ENCODE results near the gene SCAF1. TPM values are rescaled to one million over a fixed set of nuclear protein-coding genes. Genes with fewer than 3 reads are reported as not detected.

SCAF1 gene
- total and polyA plus RNA-seq, 2 of the 13 experiments (the other 11 are each of a cell fraction or from before 2014, with no cell fraction given), result 3.3 to 6.1 TPM

- TF ChIP-seq E2F5 (CRISPR knock-in tag; conservative IDR thresholded peaks at IDR 0.05) (0 out of 2 replicates have a peak, but pooled peaks have one; percentile 17), TFDP2 (CRISPR knock-in tag; IDR thresholded peaks at IDR 0.05) (peak; percentile 41; the same call in 1 of the 2 replicates), ONECUT2 (CRISPR knock-in tag; IDR thresholded peaks at IDR 0.05) (no peak), ZNF274 (CRISPR knock-in tag; IDR thresholded peaks at IDR 0.05) (no peak), RFX3 (CRISPR knock-in tag; IDR thresholded peaks at IDR 0.05) (peak; percentile 64; the same call in 1 of the 2 replicates), HIC2 (CRISPR knock-in tag; IDR thresholded peaks at IDR 0.05; ENCODE audit: low read depth) (no peak), RFX1 (IDR thresholded peaks at IDR 0.05) (peak; percentile 43; the same call in 1 of the 2 replicates), JDP2 (CRISPR knock-in tag; IDR thresholded peaks at IDR 0.05; ENCODE audit: borderline replicate concordance) (no peak), CBX1 (IDR thresholded peaks at IDR 0.05; ENCODE audit: low read depth) (no peak), SRY (CRISPR knock-in tag; IDR thresholded peaks at IDR 0.05) (0 out of 2 replicates have a peak, but pooled peaks have one; percentile 25), HOXA3 (CRISPR knock-in tag; IDR thresholded peaks at IDR 0.05) (peak; percentile 31; the same call in 1 of the 2 replicates), AGO2 (optimal IDR thresholded peaks at IDR 0.05; ENCODE audit: low read depth, low read length) (peak; percentile 66), KDM3A (CRISPR knock-in tag; IDR thresholded peaks at IDR 0.05; ENCODE audit: low read depth) (0 out of 2 replicates have a peak, but pooled peaks have one; percentile 40), KMT2B (CRISPR knock-in tag; IDR thresholded peaks at IDR 0.05) (peak; percentile 65), MXD4 (CRISPR knock-in tag; IDR thresholded peaks at IDR 0.05) (0 out of 2 replicates have a peak, but pooled peaks have one; percentile 36), FOXJ3 (CRISPR knock-in tag; IDR thresholded peaks at IDR 0.05; ENCODE audit: borderline replicate concordance) (no peak), ZBTB26 (CRISPR knock-in tag; IDR thresholded peaks at IDR 0.05; ENCODE audit: borderline replicate concordance) (0 out of 2 replicates have a peak, but pooled peaks have one; percentile 31), ERF (CRISPR knock-in tag; IDR thresholded peaks at IDR 0.05) (peak; percentile 57; the same call in 1 of the 2 replicates), STAG1 (CRISPR knock-in tag; IDR thresholded peaks at IDR 0.05) (peak; percentile 78), MXD3 (CRISPR knock-in tag; IDR thresholded peaks at IDR 0.05) (0 out of 2 replicates have a peak, but pooled peaks have one; percentile 31), THAP8 (CRISPR knock-in tag; IDR thresholded peaks at IDR 0.05; ENCODE audit: borderline replicate concordance) (no peak), PLSCR1 (CRISPR knock-in tag; IDR thresholded peaks at IDR 0.05; ENCODE audit: borderline replicate concordance) (no peak)
These were observed 38.7 kb downstream of the SCAF1 start (continued) for GRCh38 chr19:49680421-49681351.

All from HepG2 (cell line).